ENCODE results near the gene KRT73.

Gene KRT73

DNA sequence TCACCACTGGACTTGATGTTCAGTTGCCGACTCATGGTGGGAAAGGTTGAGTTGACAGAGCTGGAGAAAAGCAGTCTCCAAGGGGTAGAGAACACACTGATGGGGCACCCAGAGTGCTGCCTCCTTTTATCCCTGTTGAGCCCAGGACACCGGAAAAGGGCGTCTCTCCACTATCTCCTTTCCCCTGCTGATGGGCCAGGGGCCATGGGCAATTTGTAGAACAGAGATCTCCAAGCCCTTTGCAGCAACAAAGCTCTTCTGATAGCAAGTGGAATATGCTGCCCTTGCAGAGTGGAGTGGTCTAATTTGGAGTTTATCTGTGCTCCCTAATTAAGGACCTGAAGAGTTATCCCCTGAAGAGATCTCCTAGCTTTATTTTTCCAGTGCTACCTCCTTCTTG lies 44.6 kb downstream of the KRT73 start, which contains the start of gene KRT74:
TSS of gene KRT74 (minus strand) at position 101 of the 400 bp plus-strand sequence. CDS start at position 35, 66 bp downstream.
- DNase-seq (ENCODE audit: low read depth in 3 of 3, low spot score in 1 of 3): no peak

DNA sequence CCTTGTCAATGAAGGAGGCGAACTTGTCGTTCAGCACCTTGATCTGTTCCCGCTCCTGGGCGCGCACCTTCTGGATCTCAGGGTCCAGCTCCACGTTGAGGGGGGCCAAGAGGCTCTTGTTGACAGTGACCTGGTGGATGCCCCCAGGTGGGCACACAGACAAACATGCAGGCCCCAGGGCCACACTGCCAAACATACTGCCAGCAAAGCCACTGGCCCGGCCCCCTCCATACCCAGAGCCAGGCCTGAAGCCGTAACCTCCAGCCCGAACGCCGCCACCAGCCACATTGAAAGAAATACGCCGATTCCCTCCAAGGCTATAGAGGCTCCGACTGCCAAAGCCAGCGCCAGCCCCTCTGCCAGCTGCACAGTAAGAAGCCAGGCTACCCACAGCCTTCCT lies 45.1 kb downstream of the KRT73 start:
- DNase-seq (ENCODE audit: low read depth in 3 of 3, low spot score in 1 of 3): no peak

DNA sequence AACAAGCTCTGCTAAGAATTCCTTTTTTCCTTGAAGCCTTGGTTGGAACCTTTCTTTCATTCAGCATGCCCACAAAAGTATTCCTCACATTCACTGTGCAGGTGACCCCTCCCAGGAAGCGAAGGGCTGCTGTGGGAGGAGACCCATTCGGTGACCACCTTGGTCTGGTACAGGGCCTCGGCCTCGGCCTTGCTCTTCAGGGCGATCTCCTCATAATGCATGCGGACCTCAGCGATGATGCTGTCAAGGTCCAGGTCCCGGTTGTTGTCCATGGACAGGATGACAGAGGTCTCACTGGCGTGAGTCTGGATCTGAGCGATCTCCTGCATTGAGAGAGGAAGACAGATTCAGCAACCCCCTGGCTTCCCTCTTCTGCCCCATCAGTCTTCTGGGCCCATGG lies 47.8 kb downstream of the KRT73 start:
- DNase-seq (ENCODE audit: low read depth in 3 of 3, low spot score in 1 of 3): no peak

DNA sequence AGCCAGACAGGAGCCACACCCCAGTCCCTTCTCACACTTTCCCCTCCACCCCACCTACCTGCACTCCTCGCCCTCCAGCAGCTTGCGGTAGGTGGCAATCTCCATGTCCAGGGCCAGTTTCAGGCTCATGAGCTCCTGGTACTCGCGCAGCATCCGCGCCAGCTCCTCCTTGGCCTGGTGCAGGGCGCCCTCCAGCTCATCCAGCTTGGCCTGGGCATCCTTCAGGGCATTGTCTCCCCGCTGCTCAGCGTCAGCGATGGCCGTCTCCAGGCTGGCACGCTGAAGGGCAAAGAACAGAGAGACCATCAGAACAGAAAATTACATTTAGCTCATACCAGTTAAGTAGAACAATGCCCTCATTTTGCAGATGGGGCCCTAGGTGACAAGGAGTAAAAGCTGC lies 50.2 kb downstream of the KRT73 start:
- DNase-seq (ENCODE audit: low read depth in 3 of 3, low spot score in 1 of 3): no peak

DNA sequence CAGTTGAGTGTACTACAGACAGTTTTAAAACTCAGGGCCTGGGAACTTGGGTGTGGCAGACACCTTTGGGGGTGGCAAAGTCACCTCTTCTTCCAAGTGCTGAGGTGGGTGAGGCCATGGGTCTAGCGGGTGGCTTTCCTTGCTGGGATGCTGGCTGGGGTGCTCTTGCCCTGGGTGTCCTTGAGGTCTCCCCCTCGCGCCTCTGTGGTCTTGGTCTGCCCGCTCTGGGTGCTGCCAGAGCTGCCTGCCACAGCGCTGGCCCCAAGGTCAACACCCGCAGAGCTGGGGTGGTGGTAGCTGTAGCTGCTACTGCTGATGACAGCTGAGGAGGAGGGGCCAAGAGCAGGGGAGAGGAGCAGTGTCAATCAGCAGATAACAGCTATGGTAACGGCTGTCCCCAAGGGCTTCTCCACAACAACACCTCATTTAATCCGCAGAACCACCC lies 51.5 kb downstream of the KRT73 start:
- DNase-seq (ENCODE audit: low read depth in 3 of 3, low spot score in 1 of 3): no peak

DNA sequence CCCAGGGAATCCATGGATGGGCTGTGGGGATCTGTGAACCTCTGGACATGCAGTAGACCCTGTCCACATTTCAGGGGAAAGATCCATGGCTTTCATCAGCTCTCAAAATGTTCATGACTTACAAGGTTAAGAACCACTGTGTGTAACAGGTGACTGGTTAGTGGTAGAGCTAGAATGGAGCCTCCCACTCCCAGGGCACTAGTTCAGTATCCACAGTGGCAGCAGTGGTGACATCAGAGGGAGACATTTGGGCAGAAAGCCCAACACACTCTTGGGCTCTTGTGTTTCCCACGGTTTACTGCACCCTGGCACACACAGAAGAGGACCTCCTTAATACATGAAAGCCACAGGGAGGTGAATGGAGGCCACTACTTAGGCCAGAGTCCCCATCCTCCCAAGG lies 53.8 kb downstream of the KRT73 start:
- DNase-seq (ENCODE audit: low read depth in 3 of 3, low spot score in 1 of 3): no peak

DNA sequence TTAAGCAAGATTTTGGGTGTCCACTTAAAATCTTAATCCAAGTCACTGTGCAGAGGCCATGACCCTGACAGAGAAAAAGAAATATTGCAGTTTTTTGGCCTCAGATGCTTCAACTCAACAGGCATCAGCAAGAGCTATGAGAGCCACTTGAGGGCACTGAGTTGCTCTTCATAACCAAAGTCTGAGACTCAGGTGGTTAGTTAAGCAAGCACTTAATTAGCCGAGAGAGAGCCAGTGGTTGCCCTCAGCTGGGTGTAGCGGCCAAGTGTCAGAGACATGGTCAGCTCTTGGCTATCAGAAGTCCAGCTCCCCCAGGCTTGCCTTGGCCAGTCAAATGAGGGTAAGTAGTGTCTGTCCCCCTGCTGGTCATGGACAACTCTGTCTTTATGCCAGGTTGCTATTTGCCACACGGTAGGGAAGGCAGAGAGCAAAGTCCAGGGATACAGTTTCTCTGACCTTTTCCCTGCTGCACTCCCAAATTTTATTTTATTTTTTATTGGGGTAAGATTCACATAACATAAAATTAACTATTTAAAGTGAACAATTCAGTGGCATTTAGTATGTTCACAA lies 56.4 kb downstream of the KRT73 start:
- DNase-seq (ENCODE audit: low read depth in 3 of 3, low spot score in 1 of 3): no peak

DNA sequence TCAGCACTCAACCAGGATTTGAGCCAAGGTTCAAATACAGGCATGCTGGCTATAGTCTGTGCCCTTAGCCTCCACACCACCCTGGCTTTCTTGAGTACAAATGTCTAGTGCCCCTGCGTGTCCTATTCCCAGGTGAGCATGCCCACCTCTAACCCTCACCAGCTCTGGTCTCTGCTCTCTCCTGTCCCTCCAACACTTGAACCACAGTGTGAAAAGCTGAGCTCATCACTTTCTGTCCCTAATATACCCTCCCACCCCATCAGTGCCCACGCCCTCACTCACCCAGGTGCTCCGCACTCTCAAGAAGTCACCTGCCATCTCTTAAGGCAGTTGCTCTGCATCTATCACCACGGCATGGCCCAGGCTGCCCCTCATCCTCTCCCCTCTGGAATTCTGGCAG lies 58.4 kb downstream of the KRT73 start:
- DNase-seq (ENCODE audit: low read depth in 3 of 3, low spot score in 1 of 3): no peak

DNA sequence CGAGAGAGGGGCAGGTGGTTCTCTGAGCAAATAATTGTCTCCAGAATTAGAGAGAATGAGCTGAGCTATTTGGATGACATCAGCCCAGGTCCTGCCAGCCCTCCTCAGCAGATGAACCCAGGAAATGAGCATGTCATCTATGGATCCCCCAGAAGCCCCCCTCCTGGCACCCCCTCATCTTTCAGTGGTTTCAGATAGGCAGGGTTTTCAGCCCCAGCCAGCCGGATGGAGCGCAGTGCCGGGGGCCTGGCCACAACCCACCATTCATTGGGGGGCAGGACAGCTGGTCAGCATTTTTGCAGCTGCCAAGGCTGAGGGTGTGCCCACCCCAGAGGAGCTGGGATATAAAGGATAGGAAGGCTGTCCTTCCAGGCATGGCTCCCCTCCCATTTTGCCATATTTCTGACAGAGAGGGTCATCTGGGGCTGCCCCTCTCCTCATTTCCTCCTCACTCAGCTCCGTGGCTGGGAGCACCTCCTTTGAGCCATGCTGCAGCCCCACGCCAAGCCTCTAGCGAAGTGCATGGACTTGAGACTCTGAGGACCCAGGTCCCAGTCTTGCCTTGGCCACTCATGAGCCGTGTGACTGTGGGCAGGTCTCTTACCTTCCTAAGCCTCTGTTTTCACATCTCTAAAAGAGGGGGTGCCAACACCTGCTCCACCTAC lies 59.4 kb downstream of the KRT73 start:
- DNase-seq (ENCODE audit: low read depth in 3 of 3, low spot score in 1 of 3): no peak
